ENCODE results near the gene CHCHD10. TPM values are rescaled to one million over a fixed set of nuclear protein-coding genes. Genes with fewer than 3 reads are reported as not detected.
A peak's percentile ranks its signal among the peaks of the same experiment; 100 is the strongest.

CHCHD10 gene
- total and polyA plus RNA-seq, 2 donors from 2014 or later = 190 to 1,445 TPM

DNA sequence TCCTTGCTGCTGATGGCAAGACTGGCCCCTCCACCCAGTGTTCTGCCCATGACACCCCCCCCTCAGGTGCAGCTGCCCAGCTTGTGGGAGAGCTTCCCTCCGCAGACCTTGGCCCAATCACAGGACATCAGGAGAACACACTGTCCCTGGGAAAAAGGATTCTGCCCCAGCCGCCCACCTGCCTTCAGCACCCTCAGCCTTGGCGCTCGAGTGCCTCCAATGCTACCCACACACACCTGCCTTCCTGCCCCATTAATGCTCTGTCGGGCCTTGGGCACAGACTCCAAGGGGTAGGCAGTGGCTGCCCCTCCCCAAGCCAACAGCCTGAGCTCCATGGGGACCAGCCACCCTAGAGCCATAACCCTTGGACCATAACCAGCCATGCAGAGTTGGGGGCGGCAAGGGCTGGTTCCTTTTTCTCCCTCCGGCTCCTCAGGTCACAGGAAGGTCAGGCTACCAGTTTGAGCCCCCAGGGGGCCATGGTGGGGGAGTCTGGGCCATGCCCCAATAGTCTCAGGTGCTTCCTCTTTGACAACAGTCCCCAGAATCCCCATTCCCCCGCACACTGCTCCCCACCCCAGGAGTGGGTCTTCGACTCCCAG is 15.6 kb downstream of the CHCHD10 start:
- intact Hi-C loops (cut with DNase I) = no loop called here
- peak in 1 of 5 donors; percentile 67 for DNase-seq
- no peak overlapping the region for H3K27ac ChIP-seq (ENCODE audit: low read depth in 2 of 2, low read length in 2 of 2)
- H3K36me3 ChIP-seq (ENCODE audit: control insufficient read depth in 2 of 3, insufficient read depth in 3 of 3, low read length in 3 of 3) = no peaks in the 10 kb centered on the region
- H3K27me3 ChIP-seq (ENCODE audit: control insufficient read depth, insufficient read depth, low read length) = no peaks in the 10 kb centered on the region
- H3K4me1 ChIP-seq (ENCODE audit: control insufficient read depth in 2 of 3, insufficient read depth in 2 of 3, low read depth in 1 of 3, low read length in 3 of 3) = peaks cover 0 to 7% (median 0%) of the 10 kb centered on the region in 3 donors
- no peak overlapping the region for H3K9ac ChIP-seq (ENCODE audit: low read length in 3 of 3)
- FAIRE-seq = no peak
- no peak overlapping the region for H3K4me3 ChIP-seq (ENCODE audit: low read length in 3 of 3)
- TF ChIP-seq, protein P1, sequence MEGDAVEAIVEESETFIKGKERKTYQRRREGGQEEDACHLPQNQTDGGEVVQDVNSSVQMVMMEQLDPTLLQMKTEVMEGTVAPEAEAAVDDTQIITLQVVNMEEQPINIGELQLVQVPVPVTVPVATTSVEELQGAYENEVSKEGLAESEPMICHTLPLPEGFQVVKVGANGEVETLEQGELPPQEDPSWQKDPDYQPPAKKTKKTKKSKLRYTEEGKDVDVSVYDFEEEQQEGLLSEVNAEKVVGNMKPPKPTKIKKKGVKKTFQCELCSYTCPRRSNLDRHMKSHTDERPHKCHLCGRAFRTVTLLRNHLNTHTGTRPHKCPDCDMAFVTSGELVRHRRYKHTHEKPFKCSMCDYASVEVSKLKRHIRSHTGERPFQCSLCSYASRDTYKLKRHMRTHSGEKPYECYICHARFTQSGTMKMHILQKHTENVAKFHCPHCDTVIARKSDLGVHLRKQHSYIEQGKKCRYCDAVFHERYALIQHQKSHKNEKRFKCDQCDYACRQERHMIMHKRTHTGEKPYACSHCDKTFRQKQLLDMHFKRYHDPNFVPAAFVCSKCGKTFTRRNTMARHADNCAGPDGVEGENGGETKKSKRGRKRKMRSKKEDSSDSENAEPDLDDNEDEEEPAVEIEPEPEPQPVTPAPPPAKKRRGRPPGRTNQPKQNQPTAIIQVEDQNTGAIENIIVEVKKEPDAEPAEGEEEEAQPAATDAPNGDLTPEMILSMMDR (IDR thresholded peaks at IDR 0.05; ENCODE audit: borderline replicate concordance, extremely low read depth, insufficient read depth) = no peak
- H3K9me3 ChIP-seq (ENCODE audit: control insufficient read depth in 2 of 3, insufficient read depth in 1 of 3, low read length in 3 of 3) = no peaks in the 10 kb centered on the region

DNA sequence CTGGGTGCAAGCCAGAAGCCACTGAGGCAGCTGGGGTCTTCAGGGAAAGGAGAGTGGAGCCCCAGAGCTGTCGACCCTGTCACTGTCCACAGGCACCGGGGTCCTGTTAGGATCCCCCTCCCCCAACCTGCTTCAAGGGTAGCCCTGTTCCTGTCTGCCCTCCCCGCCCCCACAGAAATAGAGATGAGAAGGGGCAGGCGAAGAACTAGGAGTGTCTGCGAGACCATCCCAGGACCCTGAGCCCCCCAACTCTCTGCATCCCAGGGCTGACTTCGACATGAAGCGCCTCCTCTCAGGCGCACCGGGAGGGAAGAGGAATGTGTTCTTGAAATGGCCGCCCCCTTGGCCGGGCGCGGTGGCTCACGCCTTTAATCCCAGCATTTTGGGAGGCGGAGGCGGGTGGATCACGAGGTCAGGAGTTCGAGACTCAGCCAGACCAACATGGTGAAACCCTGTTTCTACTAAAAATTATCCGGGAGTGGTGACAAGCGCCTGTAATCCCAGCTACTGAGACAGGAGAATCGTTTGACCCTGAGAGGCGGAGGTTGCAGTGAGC is 16.3 kb downstream of the CHCHD10 start:
- Histone ChIP-seq H3K4me3 (ENCODE audit: low read length in 3 of 3) (peak overlapping the region; percentile 71 to 82 (median 73)), H3K27me3 (ENCODE audit: control insufficient read depth, insufficient read depth, low read length) (no peaks in the 10 kb centered on the region), H3K4me1 (ENCODE audit: control insufficient read depth in 2 of 3, insufficient read depth in 2 of 3, low read depth in 1 of 3, low read length in 3 of 3) (peaks cover 0 to 7% (median 0%) of the 10 kb centered on the region in 3 donors), H3K36me3 (ENCODE audit: control insufficient read depth in 2 of 3, insufficient read depth in 3 of 3, low read length in 3 of 3) (no peaks in the 10 kb centered on the region), H3K27ac (ENCODE audit: low read depth in 2 of 2, low read length in 2 of 2) (peak overlapping the region; percentile 88 to 89), H3K9me3 (ENCODE audit: control insufficient read depth in 2 of 3, insufficient read depth in 1 of 3, low read length in 3 of 3) (no peaks in the 10 kb centered on the region), H3K9ac (ENCODE audit: low read length in 3 of 3) (peak overlapping the region; percentile 39 to 90 (median 83))
- intact Hi-C loops (cut with DNase I) = no loop called here
- TF ChIP-seq, protein P1 (IDR thresholded peaks at IDR 0.05; ENCODE audit: borderline replicate concordance, extremely low read depth, insufficient read depth) = no peak
- DNase-seq (peak in 4 of 5 donors; percentile 68 to 81 (median 76)), FAIRE-seq (no peak)

DNA sequence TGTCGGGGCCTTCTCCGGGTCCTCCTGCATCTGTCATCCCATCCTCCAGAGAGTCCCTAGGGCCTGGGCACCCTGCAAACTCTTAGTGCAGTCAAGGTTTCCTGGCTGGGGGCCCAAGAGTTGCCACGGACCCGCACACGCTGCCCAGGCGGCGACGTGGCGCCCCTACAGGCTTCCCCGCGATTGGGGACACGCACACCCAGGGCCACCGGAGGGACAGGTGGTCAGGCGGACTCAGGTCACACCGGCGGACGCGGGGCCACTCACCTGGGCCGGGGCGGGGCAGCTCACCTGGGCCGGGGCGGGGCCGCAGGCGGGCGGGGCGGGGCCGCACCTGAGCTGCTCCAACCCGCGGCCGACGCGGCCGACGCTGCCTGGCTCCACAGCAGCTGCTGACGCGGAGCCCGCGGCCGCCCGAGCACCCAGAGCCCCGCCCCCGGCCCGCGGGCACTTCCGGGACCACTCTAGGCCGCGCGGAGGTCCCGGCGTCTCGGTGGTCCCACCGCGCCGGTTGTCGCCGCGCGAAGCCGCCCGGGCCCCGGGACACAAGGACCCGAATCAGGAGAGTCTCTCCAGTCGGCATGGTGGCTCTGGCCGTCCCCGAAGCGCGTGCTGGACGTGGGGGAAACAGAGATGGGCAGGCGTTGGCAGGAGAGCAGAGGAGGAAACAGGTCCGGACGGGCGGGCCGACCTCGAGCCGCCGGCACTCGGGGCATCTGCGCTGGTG is 16.9 kb downstream of the CHCHD10 start, which contains the start of gene ZNF70:
TSS of gene ZNF70 (minus strand) at position 399 of the 727 bp plus-strand sequence. CDS start 5,972 bp downstream, outside the sequence.
- DNase-seq (peak; percentile 87 to 97 (median 94)), FAIRE-seq (no peak)
- peaks cover 0 to 7% (median 0%) of the 10 kb centered on the region in 3 donors for H3K4me1 ChIP-seq (ENCODE audit: control insufficient read depth in 2 of 3, insufficient read depth in 2 of 3, low read depth in 1 of 3, low read length in 3 of 3)
- H3K9ac ChIP-seq (ENCODE audit: low read length in 3 of 3) = peak within 1 kb of the TSS; percentile 39 to 90 (median 83)
- no peaks in the 10 kb centered on the region for H3K9me3 ChIP-seq (ENCODE audit: control insufficient read depth in 2 of 3, insufficient read depth in 1 of 3, low read length in 3 of 3)
- TF ChIP-seq, protein P1 (IDR thresholded peaks at IDR 0.05; ENCODE audit: borderline replicate concordance, extremely low read depth, insufficient read depth) = no peak
- intact Hi-C loops (cut with DNase I) = no loop called here
- H3K27me3 ChIP-seq (ENCODE audit: control insufficient read depth, insufficient read depth, low read length) = no peaks in the 10 kb centered on the region
- H3K36me3 ChIP-seq (ENCODE audit: control insufficient read depth in 2 of 3, insufficient read depth in 3 of 3, low read length in 3 of 3) = no peaks in the 10 kb centered on the region
- peak within 1 kb of the TSS; percentile 71 to 82 (median 73) for H3K4me3 ChIP-seq (ENCODE audit: low read length in 3 of 3)
- H3K27ac ChIP-seq (ENCODE audit: low read depth in 2 of 2, low read length in 2 of 2) = peak within 1 kb of the TSS; percentile 88 to 89
